SU-DHL-6 (cell line): ENCODE data around the gene RCCD1.

Source experiments
- EZH2phosphoT487 ChIP-seq: fragments of 200-600 bp; sonication (generic), shearing (Covaris generic); conservative IDR thresholded peaks from 2 replicates; pipeline ENCODE4 v1.6.1; 2018; ENCODE audit warnings: mild to moderate bottlenecking, antibody characterized with exemption, low read length, moderate library complexity, mixed read lengths
- TF ChIP-seq, protein P1 (sequence below): fragments of 200-600 bp; sonication (generic); IDR thresholded peaks from one replicate; pipeline ENCODE4 v1.5.1; 2017; ENCODE audit warnings: antibody characterized with exemption, mild to moderate bottlenecking, low read length, moderate library complexity; ENCODE audit not compliant: insufficient read depth, poor library complexity, severe bottlenecking

DNA sequence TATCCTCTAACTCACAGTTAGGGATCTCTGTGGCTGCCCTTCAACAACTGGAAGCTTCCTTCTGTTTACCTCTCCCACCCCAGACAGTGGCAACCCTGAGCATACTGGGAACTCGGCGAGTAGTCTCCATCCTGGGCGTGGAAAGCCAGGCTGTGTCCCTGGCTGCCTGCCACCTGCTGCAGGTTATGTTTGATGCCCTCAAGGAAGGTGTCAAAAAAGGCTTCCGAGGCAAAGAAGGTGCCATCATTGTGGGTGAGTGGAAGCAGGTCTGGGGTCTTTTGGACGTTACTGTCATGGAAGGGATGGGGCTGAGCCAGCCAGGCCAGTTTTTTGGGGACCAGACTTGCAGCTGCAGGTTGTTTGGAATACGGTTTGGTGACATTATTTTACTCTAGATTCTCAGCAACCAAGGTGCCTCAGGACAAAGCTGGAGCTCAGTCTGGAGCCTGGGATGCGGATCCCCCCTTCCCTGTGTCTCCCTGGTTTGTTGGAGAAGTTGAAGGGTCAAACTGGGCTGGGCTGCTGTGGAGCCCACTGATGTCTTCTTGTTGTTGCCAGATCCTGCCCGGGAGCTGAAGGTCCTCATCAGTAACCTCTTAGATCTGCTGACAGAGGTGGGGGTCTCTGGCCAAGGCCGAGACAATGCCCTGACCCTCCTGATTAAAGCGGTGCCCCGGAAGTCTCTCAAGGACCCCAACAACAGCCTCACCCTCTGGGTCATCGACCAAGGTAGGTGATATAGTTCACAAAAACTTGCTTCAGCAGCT is 12.1 kb upstream of the RCCD1 start:
- TF ChIP-seq, protein P1, sequence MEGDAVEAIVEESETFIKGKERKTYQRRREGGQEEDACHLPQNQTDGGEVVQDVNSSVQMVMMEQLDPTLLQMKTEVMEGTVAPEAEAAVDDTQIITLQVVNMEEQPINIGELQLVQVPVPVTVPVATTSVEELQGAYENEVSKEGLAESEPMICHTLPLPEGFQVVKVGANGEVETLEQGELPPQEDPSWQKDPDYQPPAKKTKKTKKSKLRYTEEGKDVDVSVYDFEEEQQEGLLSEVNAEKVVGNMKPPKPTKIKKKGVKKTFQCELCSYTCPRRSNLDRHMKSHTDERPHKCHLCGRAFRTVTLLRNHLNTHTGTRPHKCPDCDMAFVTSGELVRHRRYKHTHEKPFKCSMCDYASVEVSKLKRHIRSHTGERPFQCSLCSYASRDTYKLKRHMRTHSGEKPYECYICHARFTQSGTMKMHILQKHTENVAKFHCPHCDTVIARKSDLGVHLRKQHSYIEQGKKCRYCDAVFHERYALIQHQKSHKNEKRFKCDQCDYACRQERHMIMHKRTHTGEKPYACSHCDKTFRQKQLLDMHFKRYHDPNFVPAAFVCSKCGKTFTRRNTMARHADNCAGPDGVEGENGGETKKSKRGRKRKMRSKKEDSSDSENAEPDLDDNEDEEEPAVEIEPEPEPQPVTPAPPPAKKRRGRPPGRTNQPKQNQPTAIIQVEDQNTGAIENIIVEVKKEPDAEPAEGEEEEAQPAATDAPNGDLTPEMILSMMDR, result no peak
- no peak for TF ChIP-seq EZH2phosphoT487
